Neural crest cell (in vitro differentiated cells): Measurements from ENCODE around the gene BAIAP3. TPM values are rescaled to one million over a fixed set of nuclear protein-coding genes. Genes with fewer than 3 reads are reported as not detected.

Source experiments
- DNase-seq: peaks from one replicate; pipeline ENCODE4 v3.0.0; 2021; ENCODE audit warnings: low read depth, mixed read lengths, low spot score
- H3K27ac Mint-ChIP-seq: one replicate; pipeline ENCODE4 v1.8.0; 2021; ENCODE audit warnings: mild to moderate bottlenecking, mixed read lengths; ENCODE audit not compliant: unreplicated experiment
- H3K27me3 Mint-ChIP-seq: 2 replicates; pipeline ENCODE4 v1.8.0; 2021; ENCODE audit warnings: low read depth, mild to moderate bottlenecking, mixed read lengths
- H3K36me3 Mint-ChIP-seq: 2 replicates; pipeline ENCODE4 v1.8.0; 2021; ENCODE audit warnings: low read depth, mild to moderate bottlenecking, mixed read lengths
- H3K4me1 Mint-ChIP-seq: 2 replicates; pipeline ENCODE4 v1.8.0; 2021; ENCODE audit warnings: mixed read lengths
- H3K4me3 Mint-ChIP-seq: one replicate; pipeline ENCODE4 v1.8.0; 2021; ENCODE audit warnings: mild to moderate bottlenecking, mixed read lengths
- H3K9me3 Mint-ChIP-seq: 2 replicates; pipeline ENCODE4 v1.8.0; 2021; ENCODE audit warnings: mixed read lengths
- CTCF ChIP-seq: fragments of 200-600 bp; sonication (generic); conservative IDR thresholded peaks from 2 replicates; pipeline ENCODE4 v1.5.0; 2021; ENCODE audit warnings: antibody characterized with exemption, mild to moderate bottlenecking
- total RNA-seq: library from RNA; stranded (reverse); gene quantifications from 2 replicates; pipeline ENCODE4 v1.2.1, GENCODE V29; 2021

The BAIAP3 gene
- total RNA-seq, 1 donor from 2014 or later, result 3.4 TPM

GRCh38 chr16:1318268-1318545, 15.2 kb upstream of the BAIAP3 start:
- no peaks in the 10 kb centered on the region for H3K27me3 Mint-ChIP-seq

GRCh38 chr16:1319041-1319440, 14.4 kb upstream of the BAIAP3 start:
- no peak overlapping the region for H3K4me3 Mint-ChIP-seq
- no peaks in the 10 kb centered on the region for H3K27me3 Mint-ChIP-seq
- no peak for TF ChIP-seq CTCF
- H3K9me3 Mint-ChIP-seq, result no peaks in the 10 kb centered on the region
- no peaks in the 10 kb centered on the region for H3K4me1 Mint-ChIP-seq
- peaks cover 21% of the 10 kb centered on the region for H3K36me3 Mint-ChIP-seq
- no peak for DNase-seq
- no peak overlapping the region for H3K27ac Mint-ChIP-seq

More at GRCh38 chr16:1318268-1318545, 15.2 kb upstream of the BAIAP3 start:
- Mint-ChIP-seq H3K4me3 (no peak overlapping the region), H3K27ac (no peak overlapping the region), H3K4me1 (no peaks in the 10 kb centered on the region), H3K36me3 (peaks cover 19% of the 10 kb centered on the region), H3K9me3 (no peaks in the 10 kb centered on the region)
- no peak for DNase-seq
- TF ChIP-seq CTCF, result no peak

GRCh38 chr16:1320097-1320496, 13.3 kb upstream of the BAIAP3 start:
- Mint-ChIP-seq H3K4me3 (no peak overlapping the region), H3K36me3 (peaks cover 24% of the 10 kb centered on the region), H3K9me3 (no peaks in the 10 kb centered on the region), H3K27me3 (no peaks in the 10 kb centered on the region), H3K27ac (no peak overlapping the region), H3K4me1 (no peaks in the 10 kb centered on the region)
- TF ChIP-seq CTCF, result no peak
- no peak for DNase-seq

GRCh38 chr16:1320658-1321240, 12.7 kb upstream of the BAIAP3 start:
- Mint-ChIP-seq H3K9me3 (no peaks in the 10 kb centered on the region), H3K4me3 (no peak overlapping the region), H3K27me3 (no peaks in the 10 kb centered on the region), H3K36me3 (peaks cover 24% of the 10 kb centered on the region), H3K4me1 (no peaks in the 10 kb centered on the region), H3K27ac (no peak overlapping the region)
- DNase-seq, result no peak
- TF ChIP-seq CTCF, result no peak

- Mint-ChIP-seq H3K27me3 (peaks cover 4% of the 10 kb centered on the region), H3K27ac (no peak overlapping the region), H3K9me3 (no peaks in the 10 kb centered on the region), H3K36me3 (peaks cover 22% of the 10 kb centered on the region), H3K4me3 (no peak overlapping the region), H3K4me1 (peaks cover 5% of the 10 kb centered on the region)
- no peak for TF ChIP-seq CTCF
- DNase-seq, result no peak
Measured at GRCh38 chr16:1322407-1322806, 11.0 kb upstream of the BAIAP3 start.
